ENCODE data around the gene ZSWIM3.

DNA sequence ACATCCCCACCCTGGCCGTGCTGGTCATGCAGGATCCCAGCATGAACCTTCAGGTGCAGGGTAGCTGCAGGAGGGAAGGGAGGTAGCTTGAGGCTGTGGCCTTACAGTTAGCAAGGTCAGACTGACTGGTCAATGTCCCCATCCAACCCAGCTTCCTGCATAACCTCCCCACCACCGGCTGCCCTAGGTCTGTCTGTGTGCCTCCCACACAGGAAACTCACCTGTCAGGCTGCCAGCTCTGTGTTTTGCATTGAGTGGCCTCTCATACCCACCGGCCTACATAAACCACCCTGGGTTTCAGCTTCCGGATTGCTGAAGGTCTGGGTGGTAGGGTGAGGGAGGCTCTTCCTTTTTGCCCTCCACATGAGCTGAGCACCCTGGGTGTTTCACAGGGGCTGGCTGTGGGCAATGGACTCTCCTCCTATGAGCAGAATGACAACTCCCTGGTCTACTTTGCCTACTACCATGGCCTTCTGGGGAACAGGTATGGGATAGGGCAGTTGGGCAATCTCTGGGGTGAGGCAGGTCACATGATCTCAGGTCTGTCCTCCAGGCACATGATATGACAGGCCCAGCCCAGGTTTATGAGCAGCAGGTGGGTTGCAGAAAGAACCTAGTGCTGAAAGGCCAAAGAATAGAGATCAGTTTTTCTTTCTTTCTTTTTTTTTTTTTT, 35.5 kb downstream of the ZSWIM3 start:
- TF ChIP-seq POLR2A (IDR thresholded peaks at IDR 0.05): peak in 1 of 2 donors; percentile 20
- TF ChIP-seq, protein P1, sequence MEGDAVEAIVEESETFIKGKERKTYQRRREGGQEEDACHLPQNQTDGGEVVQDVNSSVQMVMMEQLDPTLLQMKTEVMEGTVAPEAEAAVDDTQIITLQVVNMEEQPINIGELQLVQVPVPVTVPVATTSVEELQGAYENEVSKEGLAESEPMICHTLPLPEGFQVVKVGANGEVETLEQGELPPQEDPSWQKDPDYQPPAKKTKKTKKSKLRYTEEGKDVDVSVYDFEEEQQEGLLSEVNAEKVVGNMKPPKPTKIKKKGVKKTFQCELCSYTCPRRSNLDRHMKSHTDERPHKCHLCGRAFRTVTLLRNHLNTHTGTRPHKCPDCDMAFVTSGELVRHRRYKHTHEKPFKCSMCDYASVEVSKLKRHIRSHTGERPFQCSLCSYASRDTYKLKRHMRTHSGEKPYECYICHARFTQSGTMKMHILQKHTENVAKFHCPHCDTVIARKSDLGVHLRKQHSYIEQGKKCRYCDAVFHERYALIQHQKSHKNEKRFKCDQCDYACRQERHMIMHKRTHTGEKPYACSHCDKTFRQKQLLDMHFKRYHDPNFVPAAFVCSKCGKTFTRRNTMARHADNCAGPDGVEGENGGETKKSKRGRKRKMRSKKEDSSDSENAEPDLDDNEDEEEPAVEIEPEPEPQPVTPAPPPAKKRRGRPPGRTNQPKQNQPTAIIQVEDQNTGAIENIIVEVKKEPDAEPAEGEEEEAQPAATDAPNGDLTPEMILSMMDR (IDR thresholded peaks at IDR 0.05): no peak
